SK-N-SH (cell line): Measurements from ENCODE around the gene BMAL1. TPM values are rescaled to one million over a fixed set of nuclear protein-coding genes. Genes with fewer than 3 reads are reported as not detected.

ENCODE experiments used
- CTCF ChIA-PET: fragments of 300-600, 350-600 bp; formaldehyde crosslinking; extraction: SDS; loops from one replicate; lab custom pipeline; 2021; lab: Yijun Ruan, JAX
- POLR2A ChIA-PET: fragments of 350-600 bp; sonication (Branson Sonifier 250); formaldehyde crosslinking; extraction: SDS; loops from one replicate; lab custom pipeline; 2020; ENCODE audit warnings: antibody characterized with exemption, inconsistent platforms; lab: Yijun Ruan, JAX
- DNase-seq: peaks from one replicate; pipeline ENCODE4 v3.0.0; 2012
- H2AFZ ChIP-seq: fragments of 200-600 bp; sonication (generic); 2 replicates; pipeline ENCODE4 v1.8.1; 2016; ENCODE audit warnings: antibody characterized with exemption, mild to moderate bottlenecking, low read depth
- H3F3A ChIP-seq: fragments of 200-600 bp; sonication (generic); replicated peaks from 2 replicates; pipeline ENCODE3; 2016; ENCODE audit warnings: antibody characterized with exemption, mild to moderate bottlenecking; ENCODE audit not compliant: insufficient read depth
- H3K27ac ChIP-seq, 2 experiments: fragments of 200-500 bp in 1 of 2; fragments of 200-600 bp in 1 of 2; sonication (Bioruptor generic) in 1 of 2; sonication (generic), shearing (Covaris generic) in 1 of 2; 2 replicates each; pipeline versions ENCODE4 v1.5.1 to v1.6.1; 2014 to 2016; ENCODE audit warnings: low read depth in 2 of 2, inconsistent platforms in 1 of 2, low read length in 1 of 2, mild to moderate bottlenecking in 1 of 2, mixed read lengths in 1 of 2
- H3K27me3 ChIP-seq: fragments of 200-600 bp; sonication (generic), shearing (Covaris generic); 2 replicates; pipeline ENCODE4 v1.6.1; 2016; ENCODE audit warnings: mixed run types; ENCODE audit not compliant: insufficient read depth
- H3K36me3 ChIP-seq, 2 experiments: fragments of 200-500 bp in 1 of 2; fragments of 200-600 bp in 1 of 2; sonication (Bioruptor generic) in 1 of 2; sonication (generic) in 1 of 2; replicated peaks in 1 of 2; 2 replicates each; pipeline versions ENCODE3 to v1.5.1; 2014 to 2016; ENCODE audit warnings: low read length in 1 of 2, mild to moderate bottlenecking in 1 of 2; ENCODE audit not compliant: insufficient read depth in 2 of 2, control insufficient read depth in 1 of 2
- H3K4me1 ChIP-seq, 2 experiments: fragments of 200-500 bp in 1 of 2; fragments of 200-600 bp in 1 of 2; sonication (Bioruptor generic) in 1 of 2; sonication (generic), shearing (Covaris generic) in 1 of 2; 2 replicates each; pipeline versions ENCODE4 v1.5.1 to v1.6.1; 2014 to 2016; ENCODE audit warnings: low read depth in 1 of 2, low read length in 1 of 2, mixed run types in 1 of 2; ENCODE audit not compliant: insufficient read depth in 2 of 2, control insufficient read depth in 1 of 2
- H3K4me2 ChIP-seq: fragments of 200-600 bp; sonication (generic), shearing (Covaris generic); 2 replicates; pipeline ENCODE4 v1.6.1; 2017; ENCODE audit warnings: mixed run types
- H3K4me3 ChIP-seq, 2 experiments: fragments of 200-500 bp in 1 of 2; fragments of 200-600 bp in 1 of 2; sonication (Bioruptor generic) in 1 of 2; sonication (generic), shearing (Covaris generic) in 1 of 2; 2 replicates each; pipeline versions ENCODE4 v1.5.1 to v1.8.1; 2014 to 2016; ENCODE audit warnings: low read depth in 2 of 2, inconsistent platforms in 1 of 2, low read length in 1 of 2, mild to moderate bottlenecking in 1 of 2, mixed read lengths in 1 of 2, moderate library complexity in 1 of 2
- H3K79me2 ChIP-seq: fragments of 200-600 bp; sonication (generic); 2 replicates; pipeline ENCODE4 v1.8.1; 2017; ENCODE audit warnings: mild to moderate bottlenecking; ENCODE audit not compliant: insufficient read depth
- H3K9ac ChIP-seq: fragments of 200-600 bp; sonication (generic); 2 replicates; pipeline ENCODE4 v1.6.1; 2017; ENCODE audit warnings: mixed run types
- H3K9me2 ChIP-seq: fragments of 200-600 bp; sonication (generic); 2 replicates; pipeline ENCODE4 v1.6.1; 2017; ENCODE audit warnings: mixed run types
- H3K9me3 ChIP-seq: fragments of 200-600 bp; sonication (generic); 2 replicates; pipeline ENCODE4 v1.6.1; 2017; ENCODE audit warnings: mixed run types, mild to moderate bottlenecking, moderate library complexity
- H4K20me1 ChIP-seq: fragments of 200-600 bp; sonication (generic); 2 replicates; pipeline ENCODE4 v1.6.1; 2017; ENCODE audit warnings: mild to moderate bottlenecking, mixed run types; ENCODE audit not compliant: insufficient read depth
- ELF1 ChIP-seq: IDR thresholded peaks from 2 replicates; pipeline ENCODE4 v1.4.0; 2012
- EP300 ChIP-seq, 2 experiments: IDR thresholded peaks; 2 replicates each; pipeline versions ENCODE4 v1.4.0 to v1.6.1; 2012; ENCODE audit warnings: borderline replicate concordance in 1 of 2, low read depth in 1 of 2, low read length in 1 of 2
- EZH2phosphoT487 ChIP-seq: fragments of 200-600 bp; sonication (generic); IDR thresholded peaks from 2 replicates; pipeline ENCODE4 v1.6.1; 2017; ENCODE audit warnings: low read depth, mixed run types, mild to moderate bottlenecking, antibody characterized with exemption, moderate library complexity, borderline replicate concordance
- FOSL2 ChIP-seq: IDR thresholded peaks from 2 replicates; pipeline ENCODE4 v1.4.0; 2012; ENCODE audit warnings: low read depth, mild to moderate bottlenecking, moderate library complexity, borderline replicate concordance
- GATA2 ChIP-seq: sonication (generic); formaldehyde crosslinking; IDR thresholded peaks from 2 replicates; pipeline ENCODE4 v1.5.0; 2020; ENCODE audit warnings: mild to moderate bottlenecking, missing genetic modification reagents
- JUND ChIP-seq: IDR thresholded peaks from 2 replicates; pipeline ENCODE4 v1.4.0; 2012
- NFIC ChIP-seq: IDR thresholded peaks from 2 replicates; pipeline ENCODE4 v1.4.0; 2012; ENCODE audit warnings: borderline replicate concordance
- POLR2AphosphoS5 ChIP-seq: IDR thresholded peaks from 2 replicates; pipeline ENCODE4 v1.6.1; 2012; ENCODE audit warnings: low read depth, low read length
- RCOR1 ChIP-seq: fragments of 150-350 bp; IDR thresholded peaks from 2 replicates; pipeline ENCODE4 v1.6.1; 2017; ENCODE audit warnings: antibody characterized with exemption, low read length
- RXRA ChIP-seq: IDR thresholded peaks from 2 replicates; pipeline ENCODE4 v1.4.0; 2012; ENCODE audit warnings: low read depth, mild to moderate bottlenecking, borderline replicate concordance
- SIN3A ChIP-seq: IDR thresholded peaks from 2 replicates; pipeline ENCODE4 v1.6.1; 2012; ENCODE audit warnings: low read depth, mild to moderate bottlenecking, low read length, moderate library complexity, borderline replicate concordance
- TCF12 ChIP-seq: IDR thresholded peaks from 2 replicates; pipeline ENCODE4 v1.4.0; 2012
- WGBS: methylation state at CpG from one replicate; pipeline ENCODE4 v1.1.6; 2017; ENCODE audit warnings: low lambda C conversion rate; 5-methylcytosine and 5-hydroxymethylcytosine counted together
- polyA plus RNA-seq, 3 experiments: library from polyadenylated mRNA; depleted of rRNA; stranded (reverse); fragments of >200 nt; gene quantifications; 2 replicates each; pipeline ENCODE4 v1.2.3, GENCODE V29; 2012
- TF ChIP-seq, protein P1 (sequence below): fragments of 200-600 bp; sonication (generic); IDR thresholded peaks from 2 replicates; pipeline ENCODE4 v1.6.1; 2017; ENCODE audit warnings: antibody characterized with exemption, mild to moderate bottlenecking, moderate library complexity
- TF ChIP-seq, protein P2 (sequence below): fragments of 150-350 bp; IDR thresholded peaks from 2 replicates; pipeline ENCODE4 v1.6.1; 2016; ENCODE audit warnings: mild to moderate bottlenecking, low read depth, low read length
- TF ChIP-seq, protein P3 (sequence below): IDR thresholded peaks from 2 replicates; pipeline ENCODE4 v1.6.1; 2012; ENCODE audit warnings: mild to moderate bottlenecking, low read depth, low read length, moderate library complexity
- TF ChIP-seq, protein P4 (sequence below): IDR thresholded peaks from 2 replicates; pipeline ENCODE4; 2012

The BMAL1 gene
- polyA plus RNA-seq, 1 of the 3 experiments (the other 2 are of a cell fraction) = 6.5 TPM

DNA sequence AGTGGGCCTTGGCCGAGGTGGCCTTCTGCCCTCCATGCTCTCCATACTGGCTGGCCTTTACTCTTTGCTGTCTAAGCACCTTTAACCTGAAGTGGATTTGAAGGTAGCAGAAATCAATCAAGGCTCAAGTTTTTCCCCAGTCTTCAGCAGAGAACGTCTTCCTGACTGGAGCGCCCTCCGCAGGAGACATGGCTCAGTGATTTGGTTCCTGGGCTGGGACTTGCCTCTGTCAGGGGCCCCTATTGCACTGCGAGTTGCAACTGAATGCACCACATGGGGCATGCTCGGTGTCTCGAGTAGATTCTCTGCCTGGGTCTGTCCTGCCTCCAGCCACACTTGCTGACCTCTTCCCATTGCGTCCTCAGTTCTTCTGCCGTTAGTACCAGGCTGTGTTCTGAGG lies 79.6 kb downstream of the BMAL1 start:
- Histone ChIP-seq H3F3A (peaks cover 13% of the 10 kb centered on the region), H4K20me1 (no peaks in the 10 kb centered on the region), H3K4me1 (no peaks in the 10 kb centered on the region; a peak in 1 of 4 replicates), H3K27ac (no peak overlapping the region), H3K79me2 (no peaks in the 10 kb centered on the region), H3K9me2 (no peaks in the 10 kb centered on the region), H2AFZ (no peak overlapping the region), H3K4me3 (no peak overlapping the region), H3K9me3 (no peaks in the 10 kb centered on the region), H3K9ac (no peak overlapping the region), H3K27me3 (no peaks in the 10 kb centered on the region), H3K36me3 (peaks cover 20 to 23% of the 10 kb centered on the region in 2 experiments), H3K4me2 (no peak overlapping the region)
- DNase-seq = no peak
- ChIA-PET POLR2A (no interaction called here), CTCF (interaction anchor here (1.5 kb wide), 1 partner anchor 21 kb away, joined by 3 read pairs; no protein-coding TSS in a partner anchor)
- TF ChIP-seq, protein P1, sequence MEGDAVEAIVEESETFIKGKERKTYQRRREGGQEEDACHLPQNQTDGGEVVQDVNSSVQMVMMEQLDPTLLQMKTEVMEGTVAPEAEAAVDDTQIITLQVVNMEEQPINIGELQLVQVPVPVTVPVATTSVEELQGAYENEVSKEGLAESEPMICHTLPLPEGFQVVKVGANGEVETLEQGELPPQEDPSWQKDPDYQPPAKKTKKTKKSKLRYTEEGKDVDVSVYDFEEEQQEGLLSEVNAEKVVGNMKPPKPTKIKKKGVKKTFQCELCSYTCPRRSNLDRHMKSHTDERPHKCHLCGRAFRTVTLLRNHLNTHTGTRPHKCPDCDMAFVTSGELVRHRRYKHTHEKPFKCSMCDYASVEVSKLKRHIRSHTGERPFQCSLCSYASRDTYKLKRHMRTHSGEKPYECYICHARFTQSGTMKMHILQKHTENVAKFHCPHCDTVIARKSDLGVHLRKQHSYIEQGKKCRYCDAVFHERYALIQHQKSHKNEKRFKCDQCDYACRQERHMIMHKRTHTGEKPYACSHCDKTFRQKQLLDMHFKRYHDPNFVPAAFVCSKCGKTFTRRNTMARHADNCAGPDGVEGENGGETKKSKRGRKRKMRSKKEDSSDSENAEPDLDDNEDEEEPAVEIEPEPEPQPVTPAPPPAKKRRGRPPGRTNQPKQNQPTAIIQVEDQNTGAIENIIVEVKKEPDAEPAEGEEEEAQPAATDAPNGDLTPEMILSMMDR = 0 out of 2 replicates have a peak, but pooled peaks have one; percentile 11
- TF ChIP-seq POLR2AphosphoS5 (no peak), RXRA (no peak)
- 100% methylated on average over 6 of the region's 9 CpGs for WGBS

DNA sequence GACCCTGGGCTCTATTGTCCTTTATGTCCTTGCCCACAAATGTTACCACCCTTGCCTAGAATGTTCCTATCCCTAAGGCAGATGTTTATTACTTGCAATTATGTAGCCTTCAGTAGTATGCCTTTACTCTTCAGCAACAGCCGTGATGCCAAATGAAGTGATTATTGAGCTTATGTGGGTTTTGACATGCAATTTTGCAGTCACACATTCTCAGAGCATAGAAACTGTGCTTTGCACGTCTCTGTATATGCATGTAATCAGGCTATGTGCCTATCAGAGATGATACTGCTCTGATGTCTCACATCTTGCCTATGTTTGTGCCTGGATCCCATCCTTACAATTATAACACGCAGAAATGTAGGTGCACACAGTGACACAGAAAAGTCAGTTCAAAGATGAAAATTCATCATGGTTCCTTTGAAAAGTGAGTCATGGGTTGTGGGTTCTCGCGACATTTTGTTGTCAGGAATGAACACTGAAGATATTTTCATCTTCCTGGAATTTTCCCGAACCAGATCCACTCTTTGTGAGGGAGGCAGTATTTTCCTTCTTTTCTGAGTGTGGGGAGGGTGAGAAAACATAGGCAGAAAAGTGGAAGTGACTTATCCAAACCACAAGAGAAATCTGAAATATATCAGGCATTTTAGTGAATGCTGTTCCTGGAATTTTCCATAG lies 81.1 kb downstream of the BMAL1 start:
- POLR2A ChIA-PET = no interaction called here
- no peak for DNase-seq
- H3K27ac ChIP-seq = peak overlapping the region in 1 of 2 experiments; percentile 64; a peak in 2 of 4 replicates

More for the DNA sequence above, 81.1 kb downstream of the BMAL1 start:
- Histone ChIP-seq H3K79me2 (no peaks in the 10 kb centered on the region), H3F3A (peaks cover 13% of the 10 kb centered on the region), H3K27me3 (no peaks in the 10 kb centered on the region), H3K9me3 (no peaks in the 10 kb centered on the region), H3K4me1 (no peaks in the 10 kb centered on the region), H4K20me1 (no peaks in the 10 kb centered on the region), H2AFZ (no peak overlapping the region), H3K9me2 (no peaks in the 10 kb centered on the region), H3K9ac (no peak overlapping the region), H3K4me3 (no peak overlapping the region), H3K36me3 (peaks cover 24 to 30% of the 10 kb centered on the region in 2 experiments), H3K4me2 (no peak overlapping the region)
- 77% methylated on average over 6 of the region's 6 CpGs for WGBS
- CTCF ChIA-PET = interaction anchor here (1.0 to 1.5 kb wide), 4 partner anchors 23 to 176 kb away, joined by 3 to 4 read pairs (median 3); no protein-coding TSS in a partner anchor
- TF ChIP-seq EP300 (IDR thresholded peaks at IDR 0.05; ENCODE audit: borderline replicate concordance in 1 of 2, low read depth in 1 of 2, low read length in 1 of 2) (no peak), RXRA (no peak), TCF12 (no peak), NFIC (no peak), RCOR1 (no peak), SIN3A (no peak), FOSL2 (peak; percentile 46; the same call in 1 of the 2 replicates), EZH2phosphoT487 (no peak), GATA2 (no peak), ELF1 (no peak), JUND (peak; percentile 33; the same call in 1 of the 2 replicates)
- TF ChIP-seq, protein P2, sequence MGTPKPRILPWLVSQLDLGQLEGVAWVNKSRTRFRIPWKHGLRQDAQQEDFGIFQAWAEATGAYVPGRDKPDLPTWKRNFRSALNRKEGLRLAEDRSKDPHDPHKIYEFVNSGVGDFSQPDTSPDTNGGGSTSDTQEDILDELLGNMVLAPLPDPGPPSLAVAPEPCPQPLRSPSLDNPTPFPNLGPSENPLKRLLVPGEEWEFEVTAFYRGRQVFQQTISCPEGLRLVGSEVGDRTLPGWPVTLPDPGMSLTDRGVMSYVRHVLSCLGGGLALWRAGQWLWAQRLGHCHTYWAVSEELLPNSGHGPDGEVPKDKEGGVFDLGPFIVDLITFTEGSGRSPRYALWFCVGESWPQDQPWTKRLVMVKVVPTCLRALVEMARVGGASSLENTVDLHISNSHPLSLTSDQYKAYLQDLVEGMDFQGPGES = no peak
- TF ChIP-seq, protein P3, sequence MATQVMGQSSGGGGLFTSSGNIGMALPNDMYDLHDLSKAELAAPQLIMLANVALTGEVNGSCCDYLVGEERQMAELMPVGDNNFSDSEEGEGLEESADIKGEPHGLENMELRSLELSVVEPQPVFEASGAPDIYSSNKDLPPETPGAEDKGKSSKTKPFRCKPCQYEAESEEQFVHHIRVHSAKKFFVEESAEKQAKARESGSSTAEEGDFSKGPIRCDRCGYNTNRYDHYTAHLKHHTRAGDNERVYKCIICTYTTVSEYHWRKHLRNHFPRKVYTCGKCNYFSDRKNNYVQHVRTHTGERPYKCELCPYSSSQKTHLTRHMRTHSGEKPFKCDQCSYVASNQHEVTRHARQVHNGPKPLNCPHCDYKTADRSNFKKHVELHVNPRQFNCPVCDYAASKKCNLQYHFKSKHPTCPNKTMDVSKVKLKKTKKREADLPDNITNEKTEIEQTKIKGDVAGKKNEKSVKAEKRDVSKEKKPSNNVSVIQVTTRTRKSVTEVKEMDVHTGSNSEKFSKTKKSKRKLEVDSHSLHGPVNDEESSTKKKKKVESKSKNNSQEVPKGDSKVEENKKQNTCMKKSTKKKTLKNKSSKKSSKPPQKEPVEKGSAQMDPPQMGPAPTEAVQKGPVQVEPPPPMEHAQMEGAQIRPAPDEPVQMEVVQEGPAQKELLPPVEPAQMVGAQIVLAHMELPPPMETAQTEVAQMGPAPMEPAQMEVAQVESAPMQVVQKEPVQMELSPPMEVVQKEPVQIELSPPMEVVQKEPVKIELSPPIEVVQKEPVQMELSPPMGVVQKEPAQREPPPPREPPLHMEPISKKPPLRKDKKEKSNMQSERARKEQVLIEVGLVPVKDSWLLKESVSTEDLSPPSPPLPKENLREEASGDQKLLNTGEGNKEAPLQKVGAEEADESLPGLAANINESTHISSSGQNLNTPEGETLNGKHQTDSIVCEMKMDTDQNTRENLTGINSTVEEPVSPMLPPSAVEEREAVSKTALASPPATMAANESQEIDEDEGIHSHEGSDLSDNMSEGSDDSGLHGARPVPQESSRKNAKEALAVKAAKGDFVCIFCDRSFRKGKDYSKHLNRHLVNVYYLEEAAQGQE = no peak
- TF ChIP-seq, protein P4, sequence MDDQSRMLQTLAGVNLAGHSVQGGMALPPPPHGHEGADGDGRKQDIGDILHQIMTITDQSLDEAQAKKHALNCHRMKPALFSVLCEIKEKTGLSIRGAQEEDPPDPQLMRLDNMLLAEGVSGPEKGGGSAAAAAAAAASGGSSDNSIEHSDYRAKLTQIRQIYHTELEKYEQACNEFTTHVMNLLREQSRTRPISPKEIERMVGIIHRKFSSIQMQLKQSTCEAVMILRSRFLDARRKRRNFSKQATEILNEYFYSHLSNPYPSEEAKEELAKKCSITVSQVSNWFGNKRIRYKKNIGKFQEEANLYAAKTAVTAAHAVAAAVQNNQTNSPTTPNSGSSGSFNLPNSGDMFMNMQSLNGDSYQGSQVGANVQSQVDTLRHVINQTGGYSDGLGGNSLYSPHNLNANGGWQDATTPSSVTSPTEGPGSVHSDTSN = peak; percentile 39; the same call in 1 of the 2 replicates
